GM10248 (cell line): ENCODE data around the gene TULP1.

Experiments
- CTCF ChIA-PET: fragments of 300-600 bp; sonication (Branson Sonifier 250); formaldehyde crosslinking; extraction: SDS; loops from one replicate; lab custom pipeline; 2021; ENCODE audit warnings: antibody characterized with exemption; lab: Yijun Ruan, JAX
- POLR2A ChIA-PET: fragments of 350-650 bp; sonication (Branson Sonifier 250); formaldehyde crosslinking; extraction: SDS; loops from one replicate; lab custom pipeline; 2020; ENCODE audit warnings: antibody characterized with exemption; lab: Yijun Ruan, JAX
- DNase-seq: peaks from one replicate; pipeline ENCODE4 v3.0.0; 2012; ENCODE audit errors: extremely low spot score
- CTCF ChIP-seq: IDR thresholded peaks from 2 replicates; pipeline ENCODE4 v1.5.1; 2012; ENCODE audit warnings: mild to moderate bottlenecking, low read depth; ENCODE audit errors: extremely low read depth, missing control alignments, control extremely low read depth

The TULP1 gene

GRCh38 chr6:35496841-35497570 is 15.7 kb downstream of the TULP1 start, which contains the start of gene TEAD3:
Gene TEAD3, minus strand, starts transcription at chr6:35497079.
- ChIA-PET CTCF (no interaction called here), POLR2A (interaction anchor here (0.6 kb wide), 1 partner anchor 65 kb away, joined by 3 read pairs; no protein-coding TSS in a partner anchor)
- no peak for TF ChIP-seq CTCF
- DNase-seq, result peak; percentile 89

- CTCF ChIA-PET, result interaction anchor here (1.7 kb wide), 1 partner anchor 9 kb away, joined by 4 read pairs; no protein-coding TSS in a partner anchor
- no peak for TF ChIP-seq CTCF
- DNase-seq, result no peak
- POLR2A ChIA-PET, result interaction anchor here (0.6 kb wide), 1 partner anchor 64 kb away, joined by 3 read pairs; no protein-coding TSS in a partner anchor
Observed at GRCh38 chr6:35496036-35496840, 16.5 kb downstream of the TULP1 start.

GRCh38 chr6:35495258-35496035 is 17.2 kb downstream of the TULP1 start:
- no peak for DNase-seq
- no peak for TF ChIP-seq CTCF
- POLR2A ChIA-PET, result no interaction called here
- CTCF ChIA-PET, result interaction anchor here (1.4 to 1.7 kb wide), 2 partner anchors 10 to 27 kb away, joined by 3 to 4 read pairs; no protein-coding TSS in a partner anchor

- ChIA-PET CTCF (interaction anchor here (1.4 kb wide), 1 partner anchor 28 kb away, joined by 3 read pairs; no protein-coding TSS in a partner anchor), POLR2A (no interaction called here)
- no peak for DNase-seq
- no peak for TF ChIP-seq CTCF
Observed at GRCh38 chr6:35494161-35494563, 18.5 kb downstream of the TULP1 start.

GRCh38 chr6:35493307-35493983 is 19.3 kb downstream of the TULP1 start:
- ChIA-PET POLR2A (no interaction called here), CTCF (no interaction called here)
- TF ChIP-seq CTCF, result no peak
- DNase-seq, result no peak
